Fibroblast of the aortic adventitia (primary cell): ENCODE data around the gene PSME3IP1. TPM values are rescaled to one million over a fixed set of nuclear protein-coding genes. Genes with fewer than 3 reads are reported as not detected.

Experiments used
- DNase-seq: peaks from one replicate; pipeline ENCODE4 v3.0.0-alpha.2; 2010; ENCODE audit warnings: low read depth
- H3K4me3 ChIP-seq: 2 replicates; pipeline ENCODE4 v1.5.1; 2011; ENCODE audit warnings: low read depth, mild to moderate bottlenecking, control low read depth, low read length, moderate library complexity
- total RNA-seq: library from RNA; depleted of rRNA; stranded (reverse); fragments of >200 nt; gene quantifications from 2 replicates; pipeline ENCODE4 v1.2.3, GENCODE V29; 2012; ENCODE audit warnings: low replicate concordance
- TF ChIP-seq, protein P1 (sequence below): IDR thresholded peaks from 2 replicates; pipeline ENCODE4 v1.5.1; 2011; ENCODE audit warnings: mild to moderate bottlenecking, low read length, control low read depth, inconsistent platforms; ENCODE audit not compliant: insufficient read depth

PSME3IP1 gene
- total RNA-seq, 1 donor = 71.5 TPM

DNA sequence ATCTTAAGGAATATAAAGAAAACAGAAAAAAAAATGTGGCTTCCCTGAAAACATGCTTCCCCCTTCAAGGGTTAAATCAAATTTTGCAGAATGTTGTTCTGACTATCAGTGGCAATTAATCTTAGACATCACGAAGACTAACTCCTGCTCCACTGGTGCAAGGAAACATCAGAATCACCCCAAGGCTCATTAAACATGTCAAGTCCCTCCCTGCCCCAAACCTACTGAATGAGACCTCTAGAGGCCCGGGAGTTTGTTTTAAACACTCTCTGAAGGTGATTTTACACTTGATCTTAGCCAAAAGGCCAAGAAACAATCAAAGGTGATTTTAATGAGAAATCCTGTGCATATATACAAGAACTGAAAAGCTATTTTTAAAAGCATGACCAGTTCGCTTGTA lies 18.3 kb downstream of the PSME3IP1 start:
- TF ChIP-seq, protein P1, sequence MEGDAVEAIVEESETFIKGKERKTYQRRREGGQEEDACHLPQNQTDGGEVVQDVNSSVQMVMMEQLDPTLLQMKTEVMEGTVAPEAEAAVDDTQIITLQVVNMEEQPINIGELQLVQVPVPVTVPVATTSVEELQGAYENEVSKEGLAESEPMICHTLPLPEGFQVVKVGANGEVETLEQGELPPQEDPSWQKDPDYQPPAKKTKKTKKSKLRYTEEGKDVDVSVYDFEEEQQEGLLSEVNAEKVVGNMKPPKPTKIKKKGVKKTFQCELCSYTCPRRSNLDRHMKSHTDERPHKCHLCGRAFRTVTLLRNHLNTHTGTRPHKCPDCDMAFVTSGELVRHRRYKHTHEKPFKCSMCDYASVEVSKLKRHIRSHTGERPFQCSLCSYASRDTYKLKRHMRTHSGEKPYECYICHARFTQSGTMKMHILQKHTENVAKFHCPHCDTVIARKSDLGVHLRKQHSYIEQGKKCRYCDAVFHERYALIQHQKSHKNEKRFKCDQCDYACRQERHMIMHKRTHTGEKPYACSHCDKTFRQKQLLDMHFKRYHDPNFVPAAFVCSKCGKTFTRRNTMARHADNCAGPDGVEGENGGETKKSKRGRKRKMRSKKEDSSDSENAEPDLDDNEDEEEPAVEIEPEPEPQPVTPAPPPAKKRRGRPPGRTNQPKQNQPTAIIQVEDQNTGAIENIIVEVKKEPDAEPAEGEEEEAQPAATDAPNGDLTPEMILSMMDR = no peak
- H3K4me3 ChIP-seq = no peak overlapping the region
- DNase-seq = no peak

DNA sequence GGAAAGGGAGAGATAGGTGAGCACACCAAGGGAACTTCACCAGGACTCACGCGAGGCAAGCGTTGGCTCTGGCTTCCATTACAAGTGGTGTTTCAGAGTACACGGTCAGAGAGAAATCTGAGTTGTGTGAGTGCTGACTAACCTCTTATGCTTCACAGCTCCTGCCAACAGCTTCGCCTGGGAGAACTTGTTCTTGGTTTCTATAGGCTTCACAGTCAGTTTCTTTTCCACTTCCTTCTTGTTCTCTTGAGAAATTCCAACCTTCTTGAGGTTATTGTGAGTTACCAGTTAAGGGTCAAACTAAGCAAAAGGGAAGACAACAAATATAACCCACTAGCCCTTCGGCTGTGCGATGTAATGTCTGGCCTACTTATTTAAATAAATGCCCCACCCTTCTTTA lies 18.9 kb downstream of the PSME3IP1 start:
- TF ChIP-seq, protein P1 = no peak
- DNase-seq = peak; percentile 86
- no peak overlapping the region for H3K4me3 ChIP-seq

DNA sequence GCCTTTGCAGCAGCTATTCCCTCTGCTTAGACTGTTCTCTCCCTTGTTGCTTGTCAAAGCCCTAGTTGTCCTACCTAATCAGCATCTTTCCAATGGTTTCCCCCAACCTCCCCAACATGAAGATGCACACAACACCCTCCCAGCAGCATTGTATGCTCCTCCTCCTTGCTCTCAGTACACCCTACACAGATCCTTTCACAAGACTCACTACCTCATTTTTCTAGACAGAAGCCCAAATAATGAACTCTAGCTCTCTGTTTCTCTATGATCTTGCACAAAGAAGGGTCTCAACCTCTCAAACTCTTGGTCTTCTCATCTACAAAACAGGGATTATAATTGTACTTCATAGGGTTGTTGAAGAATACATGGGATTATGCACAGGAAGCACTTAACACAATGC lies 19.4 kb downstream of the PSME3IP1 start:
- no peak overlapping the region for H3K4me3 ChIP-seq
- TF ChIP-seq, protein P1 = no peak
- DNase-seq = no peak

DNA sequence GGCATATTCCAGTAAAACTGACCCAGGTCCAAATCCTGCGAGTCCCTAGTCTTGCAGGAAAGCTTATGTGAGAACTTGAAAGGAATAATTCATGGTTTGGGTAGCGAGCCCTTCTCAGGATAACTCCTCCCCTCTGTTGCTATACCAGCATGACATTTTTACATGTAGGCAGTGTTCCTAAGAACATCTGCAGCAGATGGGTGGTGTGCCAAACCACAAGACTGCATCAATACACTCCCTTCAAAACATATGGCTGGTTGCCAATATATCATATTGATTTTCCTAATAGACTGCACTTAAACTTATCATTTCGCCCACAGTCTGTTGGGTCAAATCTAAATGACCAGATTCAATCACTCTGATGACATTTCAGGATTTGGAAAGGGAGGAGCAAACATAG lies 19.9 kb downstream of the PSME3IP1 start:
- peak; percentile 62 for DNase-seq
- TF ChIP-seq, protein P1 = no peak

DNA sequence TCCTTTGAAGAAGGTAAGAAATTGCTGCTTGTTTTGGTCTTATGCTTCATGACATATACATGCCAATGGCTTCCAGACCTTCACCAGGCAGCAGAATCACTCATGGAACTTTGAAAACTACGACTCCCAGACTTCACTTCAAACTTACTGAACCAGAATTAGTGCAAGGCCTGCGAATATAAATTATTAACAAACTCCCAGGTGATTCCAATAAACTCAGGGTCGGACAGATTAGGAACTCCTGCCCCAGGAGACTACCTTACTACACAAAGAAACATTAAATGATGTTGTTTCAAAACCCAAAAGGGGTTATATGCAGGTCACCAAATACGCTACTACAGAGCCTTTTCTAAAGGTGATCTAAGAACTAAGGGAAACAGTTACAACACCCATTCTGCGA lies 20.4 kb downstream of the PSME3IP1 start:
- no peak for DNase-seq
- H3K4me3 ChIP-seq = no peak overlapping the region
- TF ChIP-seq, protein P1 = no peak

More for the DNA sequence above, 19.9 kb downstream of the PSME3IP1 start:
- H3K4me3 ChIP-seq = no peak overlapping the region

DNA sequence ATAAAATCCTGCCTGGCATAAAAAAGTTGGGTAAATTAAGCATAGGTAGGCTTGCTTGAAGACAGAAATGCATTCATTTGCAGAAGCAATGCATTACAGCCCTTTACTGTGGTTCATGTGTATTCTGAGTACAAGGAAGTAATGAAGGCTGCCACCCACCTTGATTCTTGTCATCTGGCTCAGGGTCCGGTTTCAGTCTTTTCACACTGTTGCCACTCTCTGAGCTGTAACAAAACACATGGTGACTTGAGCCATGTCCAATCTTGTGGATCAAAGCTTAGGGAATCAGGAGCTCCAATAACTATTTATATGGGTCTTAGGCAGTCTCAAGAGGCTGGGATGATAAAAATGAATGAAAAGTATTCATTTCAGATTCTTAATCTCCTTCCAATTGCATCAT lies 22.0 kb downstream of the PSME3IP1 start:
- no peak overlapping the region for H3K4me3 ChIP-seq
- no peak for DNase-seq
- TF ChIP-seq, protein P1 = no peak

DNA sequence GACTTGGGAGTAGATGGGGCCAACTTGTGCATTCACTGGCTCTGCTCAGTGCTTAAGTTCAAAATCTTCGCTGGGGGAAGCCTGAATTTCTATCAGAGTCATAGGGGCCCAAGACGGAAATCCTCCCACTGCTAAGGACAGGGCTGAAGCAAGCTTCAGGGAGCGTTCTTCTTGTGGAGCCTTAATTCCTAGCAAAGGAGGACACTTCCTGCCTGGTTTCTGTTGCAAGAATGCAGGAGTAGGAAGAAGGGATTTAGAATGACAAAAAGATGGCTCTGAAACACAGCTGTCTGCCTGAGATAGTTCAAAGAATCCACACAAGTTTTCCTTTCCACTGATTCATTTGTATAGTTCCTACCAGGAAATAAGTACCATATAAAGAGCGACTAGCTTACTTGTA lies 26.4 kb downstream of the PSME3IP1 start:
- TF ChIP-seq, protein P1 = no peak
- no peak overlapping the region for H3K4me3 ChIP-seq
- no peak for DNase-seq
